IMR-90 (cell line): Measurements from ENCODE around the gene DNAH9. TPM values are rescaled to one million over a fixed set of nuclear protein-coding genes. Genes with fewer than 3 reads are reported as not detected.

Source experiments
- ATAC-seq: fragments of 200-7000 bp; cut with Tn5 transposase; 2 replicates; pipeline ENCODE4 v1.9.1; 2020; ENCODE audit warnings: low read depth, mild to moderate bottlenecking, moderate library complexity
- BruUV-seq: library from RNA; stranded (reverse); fragments of 400-500 nt; replicated peaks from 2 replicates; lab custom pipeline; 2021; lab: Mats Ljungman, UMichigan
- CTCF ChIA-PET: fragments of 300-600 bp; formaldehyde crosslinking; extraction: SDS; loops from one replicate; lab custom pipeline; 2021; ENCODE audit warnings: antibody characterized with exemption; lab: Yijun Ruan, JAX
- POLR2A ChIA-PET: fragments of 300-600 bp; sonication (Branson Sonifier 250); formaldehyde crosslinking; loops from one replicate; lab custom pipeline; 2022; ENCODE audit warnings: antibody characterized with exemption; ENCODE audit not compliant: unreplicated experiment; lab: Charles Lee
- DNase-seq: peaks from one replicate; pipeline ENCODE4 v3.0.0; 2013
- H2AFZ ChIP-seq: replicated peaks from 2 replicates; pipeline ENCODE3; 2013; ENCODE audit warnings: low read length, mild to moderate bottlenecking; ENCODE audit not compliant: poor library complexity
- H2AK5ac ChIP-seq: 2 replicates; pipeline ENCODE4 v1.6.1; 2013; ENCODE audit warnings: low read depth, low read length, inconsistent platforms
- H2AK9ac ChIP-seq: replicated peaks from 2 replicates; pipeline ENCODE3; 2013; ENCODE audit warnings: mild to moderate bottlenecking, low read depth, low read length, moderate library complexity; ENCODE audit not compliant: poor library complexity
- H2BK120ac ChIP-seq: 2 replicates; pipeline ENCODE4 v1.6.1; 2013; ENCODE audit warnings: low read depth, low read length, inconsistent platforms
- H2BK15ac ChIP-seq: 3 replicates; pipeline ENCODE4 v1.6.1; 2013; ENCODE audit warnings: low read depth, low read length, inconsistent platforms
- H2BK20ac ChIP-seq: 2 replicates; pipeline ENCODE4 v1.6.1; 2013; ENCODE audit warnings: low read depth, mild to moderate bottlenecking, inconsistent platforms, low read length, moderate library complexity
- H2BK5ac ChIP-seq: 2 replicates; pipeline ENCODE4 v1.6.1; 2013; ENCODE audit warnings: mild to moderate bottlenecking, low read depth, low read length, inconsistent platforms; ENCODE audit not compliant: poor library complexity, severe bottlenecking
- H3K14ac ChIP-seq: replicated peaks from 2 replicates; pipeline ENCODE4 v1.6.1; 2013; ENCODE audit warnings: low read depth, low read length, inconsistent platforms
- H3K18ac ChIP-seq: 2 replicates; pipeline ENCODE4 v1.6.1; 2013; ENCODE audit warnings: low read depth, low read length, control low read depth
- H3K23ac ChIP-seq: 2 replicates; pipeline ENCODE4 v1.6.1; 2013; ENCODE audit warnings: low read depth, low read length, inconsistent platforms
- H3K27ac ChIP-seq: 2 replicates; pipeline ENCODE4 v1.5.1; 2013; ENCODE audit warnings: mild to moderate bottlenecking, control low read depth, low read length; ENCODE audit not compliant: insufficient read depth
- H3K27me3 ChIP-seq: 2 replicates; pipeline ENCODE4 v1.6.1; 2013; ENCODE audit warnings: low read length; ENCODE audit not compliant: control insufficient read depth, insufficient read depth
- H3K36me3 ChIP-seq: 2 replicates; pipeline ENCODE4 v1.6.1; 2013; ENCODE audit warnings: low read length, mixed read lengths; ENCODE audit not compliant: control insufficient read depth, insufficient read depth
- H3K4ac ChIP-seq: 2 replicates; pipeline ENCODE4 v1.6.1; 2013; ENCODE audit warnings: low read depth, low read length, inconsistent platforms
- H3K4me1 ChIP-seq: 2 replicates; pipeline ENCODE4 v1.6.1; 2013; ENCODE audit warnings: low read length, mixed read lengths; ENCODE audit not compliant: control insufficient read depth, insufficient read depth
- H3K4me2 ChIP-seq: 2 replicates; pipeline ENCODE4 v1.6.1; 2013; ENCODE audit warnings: low read depth, mild to moderate bottlenecking, control low read depth, low read length, moderate library complexity
- H3K4me3 ChIP-seq: 2 replicates; pipeline ENCODE4 v1.5.1; 2013; ENCODE audit warnings: low read depth, mild to moderate bottlenecking, control low read depth, low read length, moderate library complexity; ENCODE audit not compliant: insufficient read depth
- H3K56ac ChIP-seq: 2 replicates; pipeline ENCODE4 v1.6.1; 2013; ENCODE audit warnings: low read length, inconsistent platforms; ENCODE audit not compliant: insufficient read depth; ENCODE audit errors: extremely low read depth
- H3K79me1 ChIP-seq, 2 experiments: 2 replicates each; pipeline ENCODE4 v1.6.1; 2013; ENCODE audit warnings: low read length in 2 of 2, inconsistent platforms in 1 of 2, low read depth in 1 of 2
- H3K9ac ChIP-seq: 2 replicates; pipeline ENCODE4 v1.6.1; 2013; ENCODE audit warnings: low read depth, low read length, control low read depth
- H3K9me1 ChIP-seq: 2 replicates; pipeline ENCODE4 v1.6.1; 2013; ENCODE audit warnings: low read length, inconsistent platforms; ENCODE audit not compliant: insufficient read depth
- H3K9me3 ChIP-seq: 2 replicates; pipeline ENCODE4 v1.6.1; 2013; ENCODE audit warnings: low read length; ENCODE audit not compliant: control insufficient read depth, insufficient read depth
- H4K20me1 ChIP-seq: 2 replicates; pipeline ENCODE4 v1.6.1; 2013; ENCODE audit warnings: low read length, inconsistent platforms; ENCODE audit not compliant: insufficient read depth
- H4K5ac ChIP-seq: 2 replicates; pipeline ENCODE4 v1.6.1; 2013; ENCODE audit warnings: mild to moderate bottlenecking, low read depth, low read length, control low read depth
- H4K8ac ChIP-seq, 2 experiments: 2 replicates each; pipeline ENCODE4 v1.6.1; 2013; ENCODE audit warnings: low read depth in 2 of 2, low read length in 2 of 2, control low read depth in 1 of 2, inconsistent platforms in 1 of 2
- H4K91ac ChIP-seq: 2 replicates; pipeline ENCODE4 v1.6.1; 2013; ENCODE audit warnings: low read depth, low read length, inconsistent platforms; ENCODE audit not compliant: insufficient read depth
- CHD1 ChIP-seq: IDR thresholded peaks from 2 replicates; pipeline ENCODE4 v1.6.1; 2012; ENCODE audit warnings: low read depth, low read length, improper control_type of control experiment
- POLR2A ChIP-seq: IDR thresholded peaks from 2 replicates; pipeline ENCODE4 v1.6.1; 2012; ENCODE audit warnings: mild to moderate bottlenecking, low read depth, low read length
- RAD21 ChIP-seq: IDR thresholded peaks from 2 replicates; pipeline ENCODE4 v1.6.1; 2012; ENCODE audit warnings: low read length, improper control_type of control experiment
- RFX5 ChIP-seq: IDR thresholded peaks from 2 replicates; pipeline ENCODE4 v1.8.0; 2012; ENCODE audit warnings: low read depth, mild to moderate bottlenecking, low read length, moderate library complexity
- WGBS, 2 experiments: methylation state at CpG; one replicate each; pipeline versions ENCODE4 v1.1.5 to v1.1.7; 2013; ENCODE audit warnings: missing lambda C conversion rate in 2 of 2; ENCODE audit not compliant: insufficient read length in 1 of 2; ENCODE audit errors: extremely low coverage in 2 of 2; 5-methylcytosine and 5-hydroxymethylcytosine counted together
- dilution Hi-C: fragments of 300-500 bp; cut with HindIII; formaldehyde crosslinking; loops from one replicate; pipeline ENCODE4 v1.14.3; 2018; ENCODE audit warnings: low sequenced_read_pairs; ENCODE audit not compliant: unreplicated experiment
- in situ Hi-C: fragments of 300-500 bp; cut with MboI; formaldehyde crosslinking; loops from 3 replicates; pipeline ENCODE4 v1.14.3; 2019; ENCODE audit warnings: low sequenced_read_pairs, inconsistent platforms, mixed read lengths
- intact Hi-C: fragments of 100-400 bp; cut with micrococcal nuclease; formaldehyde crosslinking; loops from 2 replicates; pipeline ENCODE4 v1.10.0; 2022
- polyA plus RNA-seq, 3 experiments: library from polyadenylated mRNA; depleted of rRNA; stranded (reverse); fragments of >200 nt; gene quantifications; 2 replicates each; pipeline ENCODE4 v1.2.3, GENCODE V29; 2012; ENCODE audit warnings: low replicate concordance in 1 of 3
- total RNA-seq: library from RNA; depleted of rRNA; stranded (reverse); fragments of >200 nt; gene quantifications from 2 replicates; pipeline ENCODE4 v1.2.3, GENCODE V29; 2012
- TF ChIP-seq, protein P1 (sequence below): fragments of 150-350 bp; IDR thresholded peaks from 2 replicates; pipeline ENCODE4 v1.6.1; 2017; ENCODE audit warnings: mild to moderate bottlenecking, antibody characterized with exemption, low read length, low read depth
- TF ChIP-seq, protein P2 (sequence below): conservative IDR thresholded peaks from 2 replicates; pipeline ENCODE4 v1.5.1; 2012; ENCODE audit warnings: mild to moderate bottlenecking, low read depth, low read length, improper control_type of control experiment

Gene DNAH9
- total and polyA plus RNA-seq, 2 of the 4 experiments (the other 2 are of a cell fraction): not detected

DNA sequence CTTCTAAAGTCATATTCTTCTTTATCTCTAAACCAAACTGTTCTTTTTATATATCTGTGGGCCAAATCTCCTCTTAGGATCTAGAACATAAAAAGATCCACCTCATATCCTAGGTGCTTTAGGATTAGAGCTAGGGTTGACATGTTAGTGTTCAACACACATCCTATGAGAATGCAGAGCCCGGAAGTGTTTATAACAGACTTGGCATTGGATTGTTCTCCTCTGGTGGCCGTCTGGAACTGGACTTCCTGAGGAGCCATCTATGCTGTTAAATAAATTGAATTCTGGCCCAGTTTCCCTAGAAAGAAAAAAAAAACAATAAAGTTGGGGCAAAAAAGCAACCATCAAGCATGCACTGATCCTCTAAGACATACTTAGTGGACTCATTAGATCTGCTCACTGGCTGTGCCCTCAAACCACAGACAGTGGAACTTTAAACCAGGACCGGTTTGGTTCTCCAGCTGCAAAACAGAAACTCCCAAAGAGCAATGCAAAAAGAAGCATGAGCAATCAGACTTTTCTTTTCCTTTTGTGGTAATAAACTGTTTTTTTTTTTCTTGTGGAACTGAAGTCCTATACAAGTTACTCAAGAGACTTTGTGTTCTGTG, 216.5 kb downstream of the DNAH9 start:
- Histone ChIP-seq H4K5ac (no peak overlapping the region), H4K8ac (no peak overlapping the region), H3K79me1 (no peaks in the 10 kb centered on the region), H3K4me1 (no peaks in the 10 kb centered on the region), H2BK15ac (no peak overlapping the region), H2AFZ (no peak overlapping the region), H3K14ac (no peak overlapping the region), H4K20me1 (no peaks in the 10 kb centered on the region), H3K9me3 (peaks cover 6% of the 10 kb centered on the region), H3K27me3 (no peaks in the 10 kb centered on the region), H3K36me3 (no peaks in the 10 kb centered on the region), H3K4me3 (no peak overlapping the region), H3K9me1 (no peaks in the 10 kb centered on the region), H3K4ac (no peak overlapping the region), H4K91ac (no peak overlapping the region), H3K56ac (no peak overlapping the region), H2BK120ac (no peak overlapping the region), H3K9ac (no peak overlapping the region), H2BK5ac (no peak overlapping the region), H3K23ac (no peak overlapping the region), H2AK9ac (no peak overlapping the region), H3K27ac (no peak overlapping the region), H2BK20ac (no peak overlapping the region), H2AK5ac (no peak overlapping the region), H3K18ac (no peak overlapping the region), H3K4me2 (no peak overlapping the region)
- intact Hi-C loops: no loop called here
- TF ChIP-seq POLR2A: no peak
- TF ChIP-seq, protein P1, sequence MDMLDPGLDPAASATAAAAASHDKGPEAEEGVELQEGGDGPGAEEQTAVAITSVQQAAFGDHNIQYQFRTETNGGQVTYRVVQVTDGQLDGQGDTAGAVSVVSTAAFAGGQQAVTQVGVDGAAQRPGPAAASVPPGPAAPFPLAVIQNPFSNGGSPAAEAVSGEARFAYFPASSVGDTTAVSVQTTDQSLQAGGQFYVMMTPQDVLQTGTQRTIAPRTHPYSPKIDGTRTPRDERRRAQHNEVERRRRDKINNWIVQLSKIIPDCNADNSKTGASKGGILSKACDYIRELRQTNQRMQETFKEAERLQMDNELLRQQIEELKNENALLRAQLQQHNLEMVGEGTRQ: no peak
- TF ChIP-seq, protein P2, sequence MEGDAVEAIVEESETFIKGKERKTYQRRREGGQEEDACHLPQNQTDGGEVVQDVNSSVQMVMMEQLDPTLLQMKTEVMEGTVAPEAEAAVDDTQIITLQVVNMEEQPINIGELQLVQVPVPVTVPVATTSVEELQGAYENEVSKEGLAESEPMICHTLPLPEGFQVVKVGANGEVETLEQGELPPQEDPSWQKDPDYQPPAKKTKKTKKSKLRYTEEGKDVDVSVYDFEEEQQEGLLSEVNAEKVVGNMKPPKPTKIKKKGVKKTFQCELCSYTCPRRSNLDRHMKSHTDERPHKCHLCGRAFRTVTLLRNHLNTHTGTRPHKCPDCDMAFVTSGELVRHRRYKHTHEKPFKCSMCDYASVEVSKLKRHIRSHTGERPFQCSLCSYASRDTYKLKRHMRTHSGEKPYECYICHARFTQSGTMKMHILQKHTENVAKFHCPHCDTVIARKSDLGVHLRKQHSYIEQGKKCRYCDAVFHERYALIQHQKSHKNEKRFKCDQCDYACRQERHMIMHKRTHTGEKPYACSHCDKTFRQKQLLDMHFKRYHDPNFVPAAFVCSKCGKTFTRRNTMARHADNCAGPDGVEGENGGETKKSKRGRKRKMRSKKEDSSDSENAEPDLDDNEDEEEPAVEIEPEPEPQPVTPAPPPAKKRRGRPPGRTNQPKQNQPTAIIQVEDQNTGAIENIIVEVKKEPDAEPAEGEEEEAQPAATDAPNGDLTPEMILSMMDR: no peak
- TF ChIP-seq RAD21: no peak
- no peak for TF ChIP-seq CHD1
- no peak for TF ChIP-seq RFX5
- no peak for ATAC-seq
- POLR2A ChIA-PET: no interaction called here
- no peak for DNase-seq
- WGBS, 2 experiments: no CpG with 5 or more reads among the region's 3 CpGs
- BruUV-seq: no TSS peak
- CTCF ChIA-PET: no interaction called here
- dilution Hi-C loops: no loop called here
- in situ Hi-C loops: no loop called here
